Right lobe of liver (tissue), 6 donors: ENCODE measurements around the gene SLC1A3. TPM values are rescaled to one million over a fixed set of nuclear protein-coding genes. Genes with fewer than 3 reads are reported as not detected.

Experiments
- ATAC-seq, 4 donors: fragments of 200-7000 bp; cut with Tn5 transposase; one replicate each; pipeline ENCODE4 v1.9.1; 2020; ENCODE audit warnings: mild to moderate bottlenecking in 4 of 4, moderate library complexity in 4 of 4
- DNase-seq, 3 donors: peaks; one replicate each; pipeline ENCODE4 v3.0.0-alpha.2; 2020
- H3K27ac ChIP-seq, 3 donors: fragments of 200-600 bp; one replicate each; pipeline ENCODE4 v1.8.0; 2022
- H3K27me3 ChIP-seq, 2 donors: fragments of 200-600 bp; one replicate each; pipeline ENCODE4 v1.8.0; 2022
- H3K36me3 ChIP-seq, 4 donors: fragments of 200-600 bp; sonication (generic) in 1 of 4; one replicate each; pipeline versions ENCODE4 v1.5.1 to v1.8.0; 2017 to 2022; ENCODE audit warnings: control low read depth in 1 of 4
- H3K4me1 ChIP-seq, 4 donors: fragments of 200-600 bp; sonication (generic) in 1 of 4; one replicate each; pipeline versions ENCODE4 v1.5.1 to v1.8.0; 2017 to 2022; ENCODE audit warnings: control low read depth in 1 of 4
- H3K4me3 ChIP-seq, 3 donors: fragments of 200-600 bp; one replicate each; pipeline ENCODE4 v1.8.0; 2022
- H3K9me3 ChIP-seq, 4 donors: fragments of 200-600 bp; sonication (generic) in 1 of 4; one replicate each; pipeline versions ENCODE4 v1.5.1 to v1.8.0; 2017 to 2022; ENCODE audit warnings: control low read depth in 1 of 4
- POLR2A ChIP-seq: fragments of 450-650 bp; IDR thresholded peaks from one replicate; pipeline ENCODE4 v1.6.1; 2017; ENCODE audit warnings: antibody characterized with exemption, mild to moderate bottlenecking
- whole genome bisulfite sequencing: methylation state at CpG from one replicate; pipeline ENCODE4 v1.1.6; 2018; ENCODE audit warnings: low coverage, low lambda C conversion rate; ENCODE audit not compliant: insufficient coverage; ENCODE audit errors: missing lambda C conversion rate; 5-methylcytosine and 5-hydroxymethylcytosine counted together
- intact Hi-C, 2 donors: fragments of 100-400 bp; cut with DNase I; formaldehyde crosslinking; loops; one replicate each; pipeline versions ENCODE4 v1.11.2 to v1.14.1; 2022
- total RNA-seq, 6 experiments: library from RNA; depleted of rRNA in 2 of 6; stranded (reverse); fragments of >200 nt in 2 of 6; fragmentation: NEBNext Ultra II Directional in 3 of 6; extraction: Animal tissue kit (Norgen Biotek cat#: 25700) in 3 of 6; gene quantifications; one replicate each; pipeline versions ENCODE4 v1.1.0 to v1.2.4, GENCODE V29; 2016 to 2023
- TF ChIP-seq, protein P1 (sequence below), 4 donors: fragments of 200-600 bp in 3 of 4; fragments of 450-650 bp in 1 of 4; IDR thresholded peaks; one replicate each; pipeline versions ENCODE4 v1.5.1 to v1.8.0; 2016 to 2022; ENCODE audit warnings: antibody characterized with exemption in 4 of 4, mild to moderate bottlenecking in 2 of 4
- donor health status: DM: no; HTN: yes; CAD: no.
- donor health status: DM: no; HTN: no; CAD: no.
- donor health status: DM: no; HTN: no; CAD: no.
- donor health status: DM: no; HTN: yes; CAD: no.
- donor health status: DM: no; HTN: yes; CAD: no.

The SLC1A3 gene
- total RNA-seq, 6 experiments from 2014 or later = 4.7 to 15.1 (median 6.1) TPM

DNA sequence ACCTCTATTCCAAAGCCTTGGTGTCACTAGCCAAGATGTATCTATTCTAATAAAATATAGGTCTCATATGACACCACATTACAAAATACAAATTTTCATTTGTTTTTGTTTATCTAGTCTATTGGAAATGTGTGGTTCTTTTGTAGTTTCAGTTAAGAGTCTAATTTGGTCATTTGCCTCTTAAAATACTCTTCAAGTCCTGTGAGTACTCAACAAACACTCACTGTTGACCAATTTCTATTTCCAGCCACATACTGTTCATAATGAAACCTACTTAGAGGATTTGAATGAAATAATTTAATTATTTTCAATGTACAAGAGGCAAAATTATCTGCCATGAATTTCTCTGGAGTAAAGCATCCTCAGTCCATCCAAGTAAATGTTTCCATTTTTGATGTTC, 40.6 kb downstream of the SLC1A3 start:
- Histone ChIP-seq H3K4me3 (no peak overlapping the region), H3K27me3 (no peaks in the 10 kb centered on the region), H3K27ac (no peak overlapping the region), H3K9me3 (no peaks in the 10 kb centered on the region), H3K4me1 (no peaks in the 10 kb centered on the region), H3K36me3 (no peaks in the 10 kb centered on the region)
- TF ChIP-seq POLR2A = no peak
- TF ChIP-seq, protein P1, sequence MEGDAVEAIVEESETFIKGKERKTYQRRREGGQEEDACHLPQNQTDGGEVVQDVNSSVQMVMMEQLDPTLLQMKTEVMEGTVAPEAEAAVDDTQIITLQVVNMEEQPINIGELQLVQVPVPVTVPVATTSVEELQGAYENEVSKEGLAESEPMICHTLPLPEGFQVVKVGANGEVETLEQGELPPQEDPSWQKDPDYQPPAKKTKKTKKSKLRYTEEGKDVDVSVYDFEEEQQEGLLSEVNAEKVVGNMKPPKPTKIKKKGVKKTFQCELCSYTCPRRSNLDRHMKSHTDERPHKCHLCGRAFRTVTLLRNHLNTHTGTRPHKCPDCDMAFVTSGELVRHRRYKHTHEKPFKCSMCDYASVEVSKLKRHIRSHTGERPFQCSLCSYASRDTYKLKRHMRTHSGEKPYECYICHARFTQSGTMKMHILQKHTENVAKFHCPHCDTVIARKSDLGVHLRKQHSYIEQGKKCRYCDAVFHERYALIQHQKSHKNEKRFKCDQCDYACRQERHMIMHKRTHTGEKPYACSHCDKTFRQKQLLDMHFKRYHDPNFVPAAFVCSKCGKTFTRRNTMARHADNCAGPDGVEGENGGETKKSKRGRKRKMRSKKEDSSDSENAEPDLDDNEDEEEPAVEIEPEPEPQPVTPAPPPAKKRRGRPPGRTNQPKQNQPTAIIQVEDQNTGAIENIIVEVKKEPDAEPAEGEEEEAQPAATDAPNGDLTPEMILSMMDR (IDR thresholded peaks at IDR 0.05) = no peak
- DNase-seq = no peak
- ATAC-seq = no peak
- intact Hi-C loops = no loop called here

DNA sequence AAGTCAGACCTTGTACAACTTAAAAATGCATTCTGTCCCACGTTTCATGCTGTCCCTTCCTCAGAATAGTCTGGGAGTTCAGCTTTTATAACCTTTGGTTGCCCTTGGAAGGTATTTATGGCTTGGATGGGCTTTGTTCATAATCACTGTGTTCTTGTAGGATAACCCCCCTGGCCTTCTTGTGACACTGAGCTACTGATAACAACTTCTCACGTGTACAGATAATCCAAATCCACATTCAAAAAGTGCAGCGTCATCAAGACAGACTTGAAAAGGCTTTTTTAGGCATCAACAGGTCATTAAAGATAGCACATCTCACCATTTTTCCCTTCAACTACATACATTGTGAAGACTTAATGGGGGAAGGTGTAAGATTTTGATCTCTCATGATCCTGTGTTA, 42.0 kb downstream of the SLC1A3 start:
- WGBS = 45% methylated on average over 2 of the region's 3 CpGs
- Histone ChIP-seq H3K27me3 (no peaks in the 10 kb centered on the region), H3K9me3 (no peaks in the 10 kb centered on the region), H3K4me3 (no peak overlapping the region), H3K27ac (no peak overlapping the region), H3K36me3 (no peaks in the 10 kb centered on the region), H3K4me1 (no peaks in the 10 kb centered on the region)
- intact Hi-C loops = no loop called here
- ATAC-seq (no peak), DNase-seq (no peak)
- TF ChIP-seq POLR2A = no peak
- TF ChIP-seq, protein P1 (IDR thresholded peaks at IDR 0.05) = no peak

DNA sequence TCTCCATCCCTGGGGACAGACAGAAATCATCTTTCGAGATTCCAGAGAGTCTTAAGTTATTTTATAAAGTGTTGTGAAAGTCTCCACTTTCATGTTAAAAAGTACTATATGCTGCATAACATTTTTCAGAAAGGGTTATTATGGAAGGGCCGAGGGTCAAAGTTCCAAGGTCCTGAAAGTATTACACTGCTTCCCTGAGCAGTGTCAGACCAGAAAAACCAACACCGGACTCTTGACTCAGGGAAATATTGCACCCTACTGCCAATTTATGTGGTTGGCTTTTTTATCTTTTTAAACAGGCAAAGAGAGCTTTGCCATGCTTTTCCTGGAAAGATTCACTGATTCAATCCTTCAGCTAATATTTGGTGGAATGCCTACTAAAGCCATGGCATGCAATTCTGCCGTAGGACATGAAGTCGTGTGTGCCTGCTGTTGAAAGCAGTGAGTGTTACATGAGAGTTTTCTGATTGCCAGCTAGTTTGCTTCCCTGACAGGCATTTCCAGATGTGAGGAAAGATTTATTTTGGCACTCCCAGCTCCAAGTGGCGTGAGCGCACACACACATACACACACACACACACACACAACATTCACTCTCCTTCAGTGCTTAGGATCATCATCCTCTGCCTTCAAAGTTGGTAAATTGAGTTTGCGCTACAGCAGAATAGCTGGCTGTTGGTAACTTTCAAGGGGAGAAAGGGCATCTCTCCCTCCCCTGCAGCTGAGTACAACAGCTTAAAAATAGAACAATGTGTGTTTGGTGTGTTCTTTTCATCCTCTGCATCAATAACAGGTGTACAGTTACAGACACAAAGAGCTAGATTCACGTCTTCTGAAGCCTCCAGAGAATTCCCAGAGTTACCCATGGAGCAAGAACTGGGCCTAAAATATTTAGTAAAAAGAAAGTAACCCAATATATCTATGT, 45.6 kb downstream of the SLC1A3 start:
- Histone ChIP-seq H3K36me3 (no peaks in the 10 kb centered on the region), H3K4me1 (no peaks in the 10 kb centered on the region), H3K27ac (no peak overlapping the region), H3K4me3 (no peak overlapping the region), H3K9me3 (no peaks in the 10 kb centered on the region), H3K27me3 (no peaks in the 10 kb centered on the region)
- ATAC-seq = peak in 3 of 4 donors; percentile 60 to 70 (median 63)
- 35% methylated on average over 8 of the region's 9 CpGs for WGBS
- intact Hi-C loops = no loop called here
- TF ChIP-seq, protein P1 (IDR thresholded peaks at IDR 0.05) = no peak
- no peak for TF ChIP-seq POLR2A
- DNase-seq = no peak

GRCh38 chr5:36653044-36653705, 46.8 kb downstream of the SLC1A3 start:
- Histone ChIP-seq H3K36me3 (no peaks in the 10 kb centered on the region), H3K9me3 (no peaks in the 10 kb centered on the region), H3K4me3 (no peak overlapping the region), H3K4me1 (peaks cover 0 to 4% (median 0%) of the 10 kb centered on the region in 4 donors), H3K27me3 (no peaks in the 10 kb centered on the region), H3K27ac (no peak overlapping the region)
- intact Hi-C loops = no loop called here
- DNase-seq (no peak), ATAC-seq (no peak)
- WGBS = 75% methylated on average over 5 of the region's 5 CpGs
- TF ChIP-seq POLR2A = no peak
- TF ChIP-seq, protein P1 (IDR thresholded peaks at IDR 0.05) = no peak
